ENCODE measurements around the gene PISD.

PISD gene

GRCh38 chr22:31578171-31578570 lies 83.8 kb downstream of the PISD start:
- no peaks in the 10 kb centered on the region for H3K4me1 ChIP-seq (ENCODE audit: control insufficient read depth in 2 of 2, insufficient read depth in 2 of 2, low read length in 2 of 2)
- no peaks in the 10 kb centered on the region for H3K27me3 ChIP-seq (ENCODE audit: control insufficient read depth in 2 of 2, insufficient read depth in 2 of 2, low read length in 2 of 2)
- H3K27ac ChIP-seq (ENCODE audit: low read depth in 2 of 2, low read length in 2 of 2), result no peak overlapping the region
- H3K4me3 ChIP-seq (ENCODE audit: low read length in 2 of 2), result no peak overlapping the region
- no peak overlapping the region for H3K9ac ChIP-seq (ENCODE audit: low read depth in 1 of 2, low read length in 2 of 2)
- no peaks in the 10 kb centered on the region for H3K9me3 ChIP-seq (ENCODE audit: control insufficient read depth in 2 of 2, low read length in 2 of 2)
- peaks cover 15 to 35% of the 10 kb centered on the region in 2 donors for H3K36me3 ChIP-seq (ENCODE audit: control insufficient read depth in 2 of 2, insufficient read depth in 2 of 2, low read length in 2 of 2)

GRCh38 chr22:31577711-31578110 lies 84.3 kb downstream of the PISD start:
- no peak overlapping the region for H3K4me3 ChIP-seq (ENCODE audit: low read length in 2 of 2)
- H3K27ac ChIP-seq (ENCODE audit: low read depth in 2 of 2, low read length in 2 of 2), result no peak overlapping the region
- no peaks in the 10 kb centered on the region for H3K9me3 ChIP-seq (ENCODE audit: control insufficient read depth in 2 of 2, low read length in 2 of 2)

GRCh38 chr22:31575190-31575589 lies 86.8 kb downstream of the PISD start:
- Histone ChIP-seq H3K4me3 (ENCODE audit: low read length in 2 of 2) (no peak overlapping the region), H3K9ac (ENCODE audit: low read depth in 1 of 2, low read length in 2 of 2) (no peak overlapping the region), H3K36me3 (ENCODE audit: control insufficient read depth in 2 of 2, insufficient read depth in 2 of 2, low read length in 2 of 2) (peaks cover 15 to 42% of the 10 kb centered on the region in 2 donors), H3K4me1 (ENCODE audit: control insufficient read depth in 2 of 2, insufficient read depth in 2 of 2, low read length in 2 of 2) (no peaks in the 10 kb centered on the region), H3K27ac (ENCODE audit: low read depth in 2 of 2, low read length in 2 of 2) (no peak overlapping the region), H3K27me3 (ENCODE audit: control insufficient read depth in 2 of 2, insufficient read depth in 2 of 2, low read length in 2 of 2) (no peaks in the 10 kb centered on the region), H3K9me3 (ENCODE audit: control insufficient read depth in 2 of 2, low read length in 2 of 2) (no peaks in the 10 kb centered on the region)

More at GRCh38 chr22:31577711-31578110, 84.3 kb downstream of the PISD start:
- no peak overlapping the region for H3K9ac ChIP-seq (ENCODE audit: low read depth in 1 of 2, low read length in 2 of 2)
- peaks cover 15 to 40% of the 10 kb centered on the region in 2 donors for H3K36me3 ChIP-seq (ENCODE audit: control insufficient read depth in 2 of 2, insufficient read depth in 2 of 2, low read length in 2 of 2)
- no peaks in the 10 kb centered on the region for H3K4me1 ChIP-seq (ENCODE audit: control insufficient read depth in 2 of 2, insufficient read depth in 2 of 2, low read length in 2 of 2)
- no peaks in the 10 kb centered on the region for H3K27me3 ChIP-seq (ENCODE audit: control insufficient read depth in 2 of 2, insufficient read depth in 2 of 2, low read length in 2 of 2)

- Histone ChIP-seq H3K36me3 (ENCODE audit: control insufficient read depth in 2 of 2, insufficient read depth in 2 of 2, low read length in 2 of 2) (peaks cover 15 to 42% of the 10 kb centered on the region in 2 donors), H3K9ac (ENCODE audit: low read depth in 1 of 2, low read length in 2 of 2) (no peak overlapping the region), H3K27me3 (ENCODE audit: control insufficient read depth in 2 of 2, insufficient read depth in 2 of 2, low read length in 2 of 2) (no peaks in the 10 kb centered on the region), H3K4me1 (ENCODE audit: control insufficient read depth in 2 of 2, insufficient read depth in 2 of 2, low read length in 2 of 2) (no peaks in the 10 kb centered on the region), H3K9me3 (ENCODE audit: control insufficient read depth in 2 of 2, low read length in 2 of 2) (no peaks in the 10 kb centered on the region), H3K27ac (ENCODE audit: low read depth in 2 of 2, low read length in 2 of 2) (no peak overlapping the region), H3K4me3 (ENCODE audit: low read length in 2 of 2) (no peak overlapping the region)
Measured at GRCh38 chr22:31574055-31574670, 87.9 kb downstream of the PISD start.

- H3K36me3 ChIP-seq (ENCODE audit: control insufficient read depth in 2 of 2, insufficient read depth in 2 of 2, low read length in 2 of 2), result peaks cover 10 to 34% of the 10 kb centered on the region in 2 donors
- no peaks in the 10 kb centered on the region for H3K4me1 ChIP-seq (ENCODE audit: control insufficient read depth in 2 of 2, insufficient read depth in 2 of 2, low read length in 2 of 2)
- H3K9me3 ChIP-seq (ENCODE audit: control insufficient read depth in 2 of 2, low read length in 2 of 2), result no peaks in the 10 kb centered on the region
- H3K27me3 ChIP-seq (ENCODE audit: control insufficient read depth in 2 of 2, insufficient read depth in 2 of 2, low read length in 2 of 2), result no peaks in the 10 kb centered on the region
- H3K4me3 ChIP-seq (ENCODE audit: low read length in 2 of 2), result no peak overlapping the region
- H3K9ac ChIP-seq (ENCODE audit: low read depth in 1 of 2, low read length in 2 of 2), result no peak overlapping the region
- H3K27ac ChIP-seq (ENCODE audit: low read depth in 2 of 2, low read length in 2 of 2), result no peak overlapping the region
Measured at GRCh38 chr22:31572939-31573338, 89.1 kb downstream of the PISD start.

- H3K27ac ChIP-seq (ENCODE audit: low read depth in 2 of 2, low read length in 2 of 2), result no peak overlapping the region
- no peaks in the 10 kb centered on the region for H3K9me3 ChIP-seq (ENCODE audit: control insufficient read depth in 2 of 2, low read length in 2 of 2)
- H3K9ac ChIP-seq (ENCODE audit: low read depth in 1 of 2, low read length in 2 of 2), result no peak overlapping the region
- H3K27me3 ChIP-seq (ENCODE audit: control insufficient read depth in 2 of 2, insufficient read depth in 2 of 2, low read length in 2 of 2), result no peaks in the 10 kb centered on the region
- H3K4me3 ChIP-seq (ENCODE audit: low read length in 2 of 2), result no peak overlapping the region
- peaks cover 3 to 11% of the 10 kb centered on the region in 2 donors for H3K36me3 ChIP-seq (ENCODE audit: control insufficient read depth in 2 of 2, insufficient read depth in 2 of 2, low read length in 2 of 2)
- H3K4me1 ChIP-seq (ENCODE audit: control insufficient read depth in 2 of 2, insufficient read depth in 2 of 2, low read length in 2 of 2), result no peaks in the 10 kb centered on the region
Measured at GRCh38 chr22:31569126-31569525, 92.9 kb downstream of the PISD start.

Measured in mucosa of rectum (tissue), 2 donors.